GF-D8 (cell line): ENCODE results near the gene USP37.

Source experiments
- DNase-seq: peaks from one replicate; lab custom pipeline; 2025; lab: John Stamatoyannopoulos, UW

Gene USP37

GRCh38 chr2:218477247-218477646, 90.9 kb downstream of the USP37 start:
- DNase-seq = no peak

- DNase-seq = no peak
Observed at GRCh38 chr2:218476676-218477075, 91.5 kb downstream of the USP37 start.

- DNase-seq = no peak
Observed at GRCh38 chr2:218474527-218474926, 93.6 kb downstream of the USP37 start.

GRCh38 chr2:218472988-218473387, 95.2 kb downstream of the USP37 start:
- peak; percentile 71 for DNase-seq

GRCh38 chr2:218471982-218472381, 96.2 kb downstream of the USP37 start:
- peak; percentile 57 for DNase-seq

- peak; percentile 50 for DNase-seq
Observed at GRCh38 chr2:218471036-218471435, 97.1 kb downstream of the USP37 start.

- no peak for DNase-seq
Observed at GRCh38 chr2:218470448-218470847, 97.7 kb downstream of the USP37 start.

GRCh38 chr2:218465987-218466633, 102.0 kb downstream of the USP37 start:
- DNase-seq = no peak

- no peak for DNase-seq
Observed at GRCh38 chr2:218458598-218458997, 109.6 kb downstream of the USP37 start.

- DNase-seq = no peak
Observed at GRCh38 chr2:218456849-218457248, 111.3 kb downstream of the USP37 start.

- DNase-seq = peak; percentile 5
Observed at GRCh38 chr2:218452079-218452478, 116.1 kb downstream of the USP37 start.

- DNase-seq = no peak
Observed at GRCh38 chr2:218448934-218449333, 119.2 kb downstream of the USP37 start.

- no peak for DNase-seq
Observed at GRCh38 chr2:218447072-218447471, 121.1 kb downstream of the USP37 start.

GRCh38 chr2:218446547-218446946, 121.6 kb downstream of the USP37 start:
- no peak for DNase-seq

- DNase-seq = no peak
Observed at GRCh38 chr2:218445602-218446001, 122.5 kb downstream of the USP37 start.

GRCh38 chr2:218444692-218445357, 123.3 kb downstream of the USP37 start:
- DNase-seq = no peak

- no peak for DNase-seq
Observed at GRCh38 chr2:218438596-218438995, 129.6 kb downstream of the USP37 start.

GRCh38 chr2:218437969-218438368, 130.2 kb downstream of the USP37 start:
- DNase-seq = no peak

GRCh38 chr2:218436992-218437391, 131.2 kb downstream of the USP37 start:
- no peak for DNase-seq

GRCh38 chr2:218435003-218435982, 132.9 kb downstream of the USP37 start:
- no peak for DNase-seq

- DNase-seq = no peak
Observed at GRCh38 chr2:218434456-218434855, 133.7 kb downstream of the USP37 start.

GRCh38 chr2:218432676-218433365, 135.3 kb downstream of the USP37 start:
- no peak for DNase-seq
